HepG2 (cell line): ENCODE results near the gene TMEM167B. TPM values are rescaled to one million over a fixed set of nuclear protein-coding genes. Genes with fewer than 3 reads are reported as not detected.
A peak's percentile ranks its signal among the peaks of the same experiment; 100 is the strongest.

ENCODE experiments used
- ARNTL ChIP-seq: sonication (generic); formaldehyde crosslinking; IDR thresholded peaks from 2 replicates; pipeline ENCODE4 v1.4.0; 2020; ENCODE audit warnings: mild to moderate bottlenecking, missing genetic modification reagents
- ATF1 ChIP-seq: IDR thresholded peaks from 2 replicates; pipeline ENCODE4 v1.6.1; 2016; ENCODE audit warnings: mild to moderate bottlenecking, control low read depth
- ATRX ChIP-seq: sonication (generic); formaldehyde crosslinking; IDR thresholded peaks from 2 replicates; pipeline ENCODE4 v1.4.0; 2020; ENCODE audit warnings: missing genetic modification reagents, borderline replicate concordance
- BORCS8-MEF2B ChIP-seq: sonication (generic); formaldehyde crosslinking; IDR thresholded peaks from 2 replicates; pipeline ENCODE4 v1.8.0; 2022; ENCODE audit warnings: mild to moderate bottlenecking, missing genetic modification reagents
- CEBPB ChIP-seq: IDR thresholded peaks from 2 replicates; pipeline ENCODE4 v1.6.1; 2011; ENCODE audit warnings: low read depth, low read length, improper control_type of control experiment, borderline replicate concordance
- FOXA1 ChIP-seq, 2 experiments: fragments of 450-650 bp in 1 of 2; sonication (generic) in 1 of 2; formaldehyde crosslinking in 1 of 2; IDR thresholded peaks; 2 replicates each; pipeline versions ENCODE4 v1.4.0 to v1.6.1; 2016 to 2020; ENCODE audit warnings: missing genetic modification reagents in 1 of 2
- IRF2 ChIP-seq: IDR thresholded peaks from 2 replicates; pipeline ENCODE4 v1.6.1; 2018; ENCODE audit warnings: missing genetic modification reagents, missing compliant biosample characterization
- KDM6A ChIP-seq: IDR thresholded peaks from 2 replicates; pipeline ENCODE4 v1.6.1; 2016; ENCODE audit warnings: low read depth
- PAWR ChIP-seq: sonication (generic); formaldehyde crosslinking; IDR thresholded peaks from 2 replicates; pipeline ENCODE4 v1.4.0; 2020; ENCODE audit warnings: missing genetic modification reagents, mild to moderate bottlenecking, borderline replicate concordance
- RXRB ChIP-seq: IDR thresholded peaks from 2 replicates; pipeline ENCODE4 v1.6.1; 2016; ENCODE audit warnings: borderline replicate concordance, missing genetic modification reagents, missing compliant biosample characterization
- SALL1 ChIP-seq: sonication (generic); formaldehyde crosslinking; IDR thresholded peaks from 2 replicates; pipeline ENCODE4 v1.8.0; 2022; ENCODE audit warnings: mild to moderate bottlenecking, missing genetic modification reagents
- TEAD3 ChIP-seq: optimal IDR thresholded peaks from 2 replicates; pipeline ENCODE3; 2016; ENCODE audit warnings: borderline replicate concordance
- ZMYM3 ChIP-seq: sonication (generic); formaldehyde crosslinking; IDR thresholded peaks from 2 replicates; pipeline ENCODE4 v1.5.1; 2020; ENCODE audit warnings: mild to moderate bottlenecking, missing genetic modification reagents
- ZNF124 ChIP-seq: sonication (generic); formaldehyde crosslinking; IDR thresholded peaks from 2 replicates; pipeline ENCODE4 v1.4.0; 2020; ENCODE audit warnings: missing genetic modification reagents
- ZNF335 ChIP-seq: sonication (generic); formaldehyde crosslinking; IDR thresholded peaks from 2 replicates; pipeline ENCODE4 v1.4.0; 2020; ENCODE audit warnings: missing genetic modification reagents
- ZNF44 ChIP-seq: sonication (generic); formaldehyde crosslinking; IDR thresholded peaks from 2 replicates; pipeline ENCODE4 v1.5.1; 2020; ENCODE audit warnings: mild to moderate bottlenecking, missing genetic modification reagents
- ZNF629 ChIP-seq: sonication (generic); formaldehyde crosslinking; conservative IDR thresholded peaks from 2 replicates; pipeline ENCODE4 v1.5.0; 2020; ENCODE audit warnings: missing genetic modification reagents
- ZNF709 ChIP-seq: sonication (generic); formaldehyde crosslinking; IDR thresholded peaks from 2 replicates; pipeline ENCODE4 v1.5.0; 2020; ENCODE audit warnings: mild to moderate bottlenecking, missing genetic modification reagents
- polyA plus RNA-seq, 8 experiments: library from polyadenylated mRNA; depleted of rRNA in 3 of 8; stranded (reverse) in 7 of 8; unstranded in 1 of 8; fragments of >200 nt; fragmentation: Illumina TruSeq in 4 of 8; extraction: Trizol in 4 of 8; gene quantifications; 2 replicates each; pipeline versions ENCODE4 v1.2.1 to v1.2.3, GENCODE V29; 2011 to 2016; ENCODE audit warnings: low read depth in 4 of 8, missing spikeins in 1 of 8, mixed read lengths in 1 of 8; ENCODE audit not compliant: insufficient read depth in 1 of 8
- total RNA-seq, 5 experiments: library from RNA; depleted of rRNA; stranded (reverse); fragments of >200 nt; fragmentation: Illumina TruSeq; extraction: Trizol; gene quantifications; 2 replicates each; pipeline ENCODE4 v1.2.3, GENCODE V29; 2016; ENCODE audit warnings: low read depth in 1 of 5
- TF ChIP-seq, protein P1 (sequence below): sonication (generic); formaldehyde crosslinking; conservative IDR thresholded peaks from 2 replicates; pipeline ENCODE4 v1.8.1; 2023; ENCODE audit warnings: missing genetic modification reagents
- TF ChIP-seq, protein P2 (sequence below): sonication (generic); formaldehyde crosslinking; conservative IDR thresholded peaks from 2 replicates; pipeline ENCODE4 v1.4.0; 2020; ENCODE audit warnings: missing genetic modification reagents
- TF ChIP-seq, protein P3 (sequence below): sonication (generic); formaldehyde crosslinking; IDR thresholded peaks from 2 replicates; pipeline ENCODE4 v1.4.0; 2020; ENCODE audit warnings: missing genetic modification reagents
- TF ChIP-seq, protein P4 (sequence below): sonication (generic); formaldehyde crosslinking; conservative IDR thresholded peaks from 2 replicates; pipeline ENCODE4 v1.8.0; 2022; ENCODE audit warnings: low read depth, missing genetic modification reagents
- TF ChIP-seq, protein P5 (sequence below): IDR thresholded peaks from 2 replicates; pipeline ENCODE4 v1.6.1; 2016; ENCODE audit warnings: missing compliant biosample characterization, missing genetic modification reagents, borderline replicate concordance

The TMEM167B gene
- total and polyA plus RNA-seq, 2 of the 13 experiments (the other 11 are each of a cell fraction or from before 2014, with no cell fraction given), result 9.5 to 22.4 TPM

DNA sequence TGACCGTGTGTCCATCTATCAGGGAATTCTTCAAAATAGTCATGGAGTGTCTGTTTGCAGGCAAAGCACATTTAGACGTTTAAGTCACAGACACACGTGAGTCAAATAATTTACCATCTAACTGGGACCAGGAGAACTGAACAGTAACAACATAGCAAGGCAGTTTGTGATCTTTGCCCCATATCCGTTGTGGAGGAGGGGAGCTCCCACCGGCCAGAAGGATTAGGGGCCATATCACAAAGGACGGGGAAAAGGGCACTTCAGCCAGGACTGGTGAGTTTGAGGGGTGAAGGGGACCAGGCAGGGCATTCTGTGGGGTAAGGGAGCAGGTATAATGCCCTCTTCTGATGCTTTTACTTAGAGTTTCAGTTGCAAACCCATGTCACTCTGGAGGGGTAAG is 46.2 kb downstream of the TMEM167B start (continued):
- TF ChIP-seq ARNTL (CRISPR knock-in tag), result 0 out of 2 replicates have a peak, but pooled peaks have one; percentile 26
- peak; percentile 65; the same call in 1 of the 2 replicates for TF ChIP-seq KDM6A (CRISPR knock-in tag)
- TF ChIP-seq, protein P1, sequence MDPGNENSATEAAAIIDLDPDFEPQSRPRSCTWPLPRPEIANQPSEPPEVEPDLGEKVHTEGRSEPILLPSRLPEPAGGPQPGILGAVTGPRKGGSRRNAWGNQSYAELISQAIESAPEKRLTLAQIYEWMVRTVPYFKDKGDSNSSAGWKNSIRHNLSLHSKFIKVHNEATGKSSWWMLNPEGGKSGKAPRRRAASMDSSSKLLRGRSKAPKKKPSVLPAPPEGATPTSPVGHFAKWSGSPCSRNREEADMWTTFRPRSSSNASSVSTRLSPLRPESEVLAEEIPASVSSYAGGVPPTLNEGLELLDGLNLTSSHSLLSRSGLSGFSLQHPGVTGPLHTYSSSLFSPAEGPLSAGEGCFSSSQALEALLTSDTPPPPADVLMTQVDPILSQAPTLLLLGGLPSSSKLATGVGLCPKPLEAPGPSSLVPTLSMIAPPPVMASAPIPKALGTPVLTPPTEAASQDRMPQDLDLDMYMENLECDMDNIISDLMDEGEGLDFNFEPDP (CRISPR knock-in tag), result no peak
- TF ChIP-seq, protein P2, sequence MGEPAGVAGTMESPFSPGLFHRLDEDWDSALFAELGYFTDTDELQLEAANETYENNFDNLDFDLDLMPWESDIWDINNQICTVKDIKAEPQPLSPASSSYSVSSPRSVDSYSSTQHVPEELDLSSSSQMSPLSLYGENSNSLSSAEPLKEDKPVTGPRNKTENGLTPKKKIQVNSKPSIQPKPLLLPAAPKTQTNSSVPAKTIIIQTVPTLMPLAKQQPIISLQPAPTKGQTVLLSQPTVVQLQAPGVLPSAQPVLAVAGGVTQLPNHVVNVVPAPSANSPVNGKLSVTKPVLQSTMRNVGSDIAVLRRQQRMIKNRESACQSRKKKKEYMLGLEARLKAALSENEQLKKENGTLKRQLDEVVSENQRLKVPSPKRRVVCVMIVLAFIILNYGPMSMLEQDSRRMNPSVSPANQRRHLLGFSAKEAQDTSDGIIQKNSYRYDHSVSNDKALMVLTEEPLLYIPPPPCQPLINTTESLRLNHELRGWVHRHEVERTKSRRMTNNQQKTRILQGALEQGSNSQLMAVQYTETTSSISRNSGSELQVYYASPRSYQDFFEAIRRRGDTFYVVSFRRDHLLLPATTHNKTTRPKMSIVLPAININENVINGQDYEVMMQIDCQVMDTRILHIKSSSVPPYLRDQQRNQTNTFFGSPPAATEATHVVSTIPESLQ (CRISPR knock-in tag), result no peak
- no peak for TF ChIP-seq PAWR
- peak; percentile 57 for TF ChIP-seq SALL1
- TF ChIP-seq ATF1 (CRISPR knock-in tag), result no peak
- no peak for TF ChIP-seq ZNF44 (CRISPR knock-in tag)
- TF ChIP-seq, protein P3, sequence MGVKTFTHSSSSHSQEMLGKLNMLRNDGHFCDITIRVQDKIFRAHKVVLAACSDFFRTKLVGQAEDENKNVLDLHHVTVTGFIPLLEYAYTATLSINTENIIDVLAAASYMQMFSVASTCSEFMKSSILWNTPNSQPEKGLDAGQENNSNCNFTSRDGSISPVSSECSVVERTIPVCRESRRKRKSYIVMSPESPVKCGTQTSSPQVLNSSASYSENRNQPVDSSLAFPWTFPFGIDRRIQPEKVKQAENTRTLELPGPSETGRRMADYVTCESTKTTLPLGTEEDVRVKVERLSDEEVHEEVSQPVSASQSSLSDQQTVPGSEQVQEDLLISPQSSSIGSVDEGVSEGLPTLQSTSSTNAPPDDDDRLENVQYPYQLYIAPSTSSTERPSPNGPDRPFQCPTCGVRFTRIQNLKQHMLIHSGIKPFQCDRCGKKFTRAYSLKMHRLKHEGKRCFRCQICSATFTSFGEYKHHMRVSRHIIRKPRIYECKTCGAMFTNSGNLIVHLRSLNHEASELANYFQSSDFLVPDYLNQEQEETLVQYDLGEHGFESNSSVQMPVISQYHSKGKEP (CRISPR knock-in tag), result no peak
- TF ChIP-seq ZNF124 (CRISPR knock-in tag), result no peak
- no peak for TF ChIP-seq FOXA1 (IDR thresholded peaks at IDR 0.05)
- TF ChIP-seq FOXA1 (CRISPR knock-in tag; IDR thresholded peaks at IDR 0.05), result no peak
- peak; percentile 73 for TF ChIP-seq RXRB
- TF ChIP-seq ZMYM3 (CRISPR knock-in tag), result peak; percentile 44; the same call in 1 of the 2 replicates
- TF ChIP-seq CEBPB, result no peak
- TF ChIP-seq, protein P4, sequence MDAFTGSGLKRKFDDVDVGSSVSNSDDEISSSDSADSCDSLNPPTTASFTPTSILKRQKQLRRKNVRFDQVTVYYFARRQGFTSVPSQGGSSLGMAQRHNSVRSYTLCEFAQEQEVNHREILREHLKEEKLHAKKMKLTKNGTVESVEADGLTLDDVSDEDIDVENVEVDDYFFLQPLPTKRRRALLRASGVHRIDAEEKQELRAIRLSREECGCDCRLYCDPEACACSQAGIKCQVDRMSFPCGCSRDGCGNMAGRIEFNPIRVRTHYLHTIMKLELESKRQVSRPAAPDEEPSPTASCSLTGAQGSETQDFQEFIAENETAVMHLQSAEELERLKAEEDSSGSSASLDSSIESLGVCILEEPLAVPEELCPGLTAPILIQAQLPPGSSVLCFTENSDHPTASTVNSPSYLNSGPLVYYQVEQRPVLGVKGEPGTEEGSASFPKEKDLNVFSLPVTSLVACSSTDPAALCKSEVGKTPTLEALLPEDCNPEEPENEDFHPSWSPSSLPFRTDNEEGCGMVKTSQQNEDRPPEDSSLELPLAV (CRISPR knock-in tag), result no peak
- TF ChIP-seq BORCS8-MEF2B (CRISPR knock-in tag), result no peak
- TF ChIP-seq IRF2 (CRISPR knock-in tag), result no peak
- TF ChIP-seq, protein P5, sequence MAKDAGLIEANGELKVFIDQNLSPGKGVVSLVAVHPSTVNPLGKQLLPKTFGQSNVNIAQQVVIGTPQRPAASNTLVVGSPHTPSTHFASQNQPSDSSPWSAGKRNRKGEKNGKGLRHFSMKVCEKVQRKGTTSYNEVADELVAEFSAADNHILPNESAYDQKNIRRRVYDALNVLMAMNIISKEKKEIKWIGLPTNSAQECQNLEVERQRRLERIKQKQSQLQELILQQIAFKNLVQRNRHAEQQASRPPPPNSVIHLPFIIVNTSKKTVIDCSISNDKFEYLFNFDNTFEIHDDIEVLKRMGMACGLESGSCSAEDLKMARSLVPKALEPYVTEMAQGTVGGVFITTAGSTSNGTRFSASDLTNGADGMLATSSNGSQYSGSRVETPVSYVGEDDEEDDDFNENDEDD (CRISPR knock-in tag), result 0 out of 2 replicates have a peak, but pooled peaks have one; percentile 19
- no peak for TF ChIP-seq ATRX
- no peak for TF ChIP-seq ZNF335
- no peak for TF ChIP-seq ZNF709 (CRISPR knock-in tag)
- 0 out of 2 replicates have a peak, but pooled peaks have one; percentile 14 for TF ChIP-seq ZNF629 (CRISPR knock-in tag)
- peak; percentile 58 for TF ChIP-seq TEAD3 (CRISPR knock-in tag)
